OCI-LY1 (cell line): ENCODE results near the gene KCNE4.

ENCODE experiments used
- H2AFZ ChIP-seq: fragments of 200-600 bp; sonication (generic), shearing (Covaris generic); 2 replicates; pipeline ENCODE4 v1.6.0; 2014; ENCODE audit warnings: antibody characterized with exemption, mild to moderate bottlenecking, low read length
- H3F3A ChIP-seq: fragments of 200-600 bp; sonication (generic), shearing (Covaris generic); 2 replicates; pipeline ENCODE4 v1.6.0; 2014; ENCODE audit warnings: mild to moderate bottlenecking, antibody characterized with exemption, low read length, moderate library complexity; ENCODE audit not compliant: insufficient read depth
- H3K27ac ChIP-seq: fragments of 200-600 bp; sonication (generic); 2 replicates; pipeline ENCODE4 v1.5.1; 2014; ENCODE audit warnings: low read length, mixed run types, mild to moderate bottlenecking, low read depth; ENCODE audit not compliant: poor library complexity, severe bottlenecking
- H3K27me3 ChIP-seq: fragments of 200-600 bp; sonication (generic); 2 replicates; pipeline ENCODE4 v1.6.0; 2014; ENCODE audit warnings: antibody characterized with exemption, mild to moderate bottlenecking, low read length, moderate library complexity; ENCODE audit not compliant: insufficient read depth
- H3K36me3 ChIP-seq: fragments of 200-600 bp; sonication (generic); 2 replicates; pipeline ENCODE4 v1.6.1; 2014; ENCODE audit warnings: mild to moderate bottlenecking, antibody characterized with exemption, low read length, moderate library complexity, mixed read lengths; ENCODE audit not compliant: insufficient read depth
- H3K4me1 ChIP-seq: fragments of 200-600 bp; sonication (generic); 2 replicates; pipeline ENCODE4 v1.5.1; 2014; ENCODE audit warnings: mild to moderate bottlenecking, low read length, moderate library complexity; ENCODE audit not compliant: insufficient read depth, severe bottlenecking
- H3K4me2 ChIP-seq: fragments of 200-600 bp; sonication (generic), shearing (Covaris generic); 2 replicates; pipeline ENCODE4 v1.6.1; 2014; ENCODE audit warnings: low read length
- H3K4me3 ChIP-seq: fragments of 200-600 bp; sonication (generic); 2 replicates; pipeline ENCODE4 v1.5.1; 2014; ENCODE audit warnings: low read length, low read depth, mild to moderate bottlenecking, mixed read lengths; ENCODE audit not compliant: poor library complexity, severe bottlenecking
- H3K79me2 ChIP-seq: fragments of 200-600 bp; shearing (Covaris generic); 2 replicates; pipeline ENCODE4 v1.6.1; 2016; ENCODE audit warnings: mixed run types, low read length, mixed read lengths; ENCODE audit not compliant: insufficient read depth
- H3K9ac ChIP-seq: fragments of 200-600 bp; sonication (generic), shearing (Covaris generic); 2 replicates; pipeline ENCODE4 v1.6.1; 2014; ENCODE audit warnings: mild to moderate bottlenecking, low read length, mixed read lengths
- H3K9me2 ChIP-seq: fragments of 200-600 bp; sonication (generic), shearing (Covaris generic); 2 replicates; pipeline ENCODE4 v1.6.1; 2014; ENCODE audit warnings: low read depth, mild to moderate bottlenecking, low read length, mixed read lengths
- H3K9me3 ChIP-seq: fragments of 200-600 bp; shearing (Covaris generic); 2 replicates; pipeline ENCODE4 v1.6.1; 2014; ENCODE audit warnings: low read length, mixed read lengths
- H4K20me1 ChIP-seq: fragments of 200-600 bp; sonication (generic), shearing (Covaris generic); 2 replicates; pipeline ENCODE4 v1.6.0; 2016; ENCODE audit warnings: mild to moderate bottlenecking, low read length; ENCODE audit not compliant: insufficient read depth
- EZH2 ChIP-seq: fragments of 200-600 bp; sonication (generic), shearing (Covaris generic); IDR thresholded peaks from 2 replicates; pipeline ENCODE4 v1.8.0; 2017; ENCODE audit warnings: borderline replicate concordance, mixed run types, mild to moderate bottlenecking, antibody characterized with exemption, low read length, moderate library complexity, mixed read lengths
- TF ChIP-seq, protein P1 (sequence below): fragments of 200-600 bp; sonication (generic), shearing (Covaris generic); IDR thresholded peaks from 2 replicates; pipeline ENCODE4 v1.5.1; 2017; ENCODE audit warnings: mild to moderate bottlenecking, antibody characterized with exemption, low read length, moderate library complexity, mixed read lengths

Gene KCNE4

DNA sequence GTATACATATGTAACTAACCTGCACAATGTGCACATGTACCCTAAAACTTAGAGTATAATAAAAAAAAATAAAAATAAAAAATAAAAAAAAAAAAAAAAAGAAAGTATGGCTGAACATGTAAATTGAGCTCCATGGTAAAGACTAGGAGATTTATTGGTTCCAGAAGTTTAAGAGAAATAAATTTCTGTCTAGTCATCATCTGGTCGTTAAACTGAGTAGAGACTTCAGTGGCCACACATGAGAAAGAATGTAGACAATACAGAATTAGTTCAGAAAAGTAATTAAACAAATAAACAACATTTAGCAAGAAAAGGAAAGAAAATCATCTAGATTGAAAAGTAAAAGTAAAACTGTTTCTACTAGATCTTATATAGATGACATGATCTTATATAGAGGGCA is 12.4 kb upstream of the KCNE4 start:
- H3K27me3 ChIP-seq: no peaks in the 10 kb centered on the region
- no peaks in the 10 kb centered on the region for H3K36me3 ChIP-seq
- H3K9ac ChIP-seq: no peak overlapping the region
- TF ChIP-seq, protein P1, sequence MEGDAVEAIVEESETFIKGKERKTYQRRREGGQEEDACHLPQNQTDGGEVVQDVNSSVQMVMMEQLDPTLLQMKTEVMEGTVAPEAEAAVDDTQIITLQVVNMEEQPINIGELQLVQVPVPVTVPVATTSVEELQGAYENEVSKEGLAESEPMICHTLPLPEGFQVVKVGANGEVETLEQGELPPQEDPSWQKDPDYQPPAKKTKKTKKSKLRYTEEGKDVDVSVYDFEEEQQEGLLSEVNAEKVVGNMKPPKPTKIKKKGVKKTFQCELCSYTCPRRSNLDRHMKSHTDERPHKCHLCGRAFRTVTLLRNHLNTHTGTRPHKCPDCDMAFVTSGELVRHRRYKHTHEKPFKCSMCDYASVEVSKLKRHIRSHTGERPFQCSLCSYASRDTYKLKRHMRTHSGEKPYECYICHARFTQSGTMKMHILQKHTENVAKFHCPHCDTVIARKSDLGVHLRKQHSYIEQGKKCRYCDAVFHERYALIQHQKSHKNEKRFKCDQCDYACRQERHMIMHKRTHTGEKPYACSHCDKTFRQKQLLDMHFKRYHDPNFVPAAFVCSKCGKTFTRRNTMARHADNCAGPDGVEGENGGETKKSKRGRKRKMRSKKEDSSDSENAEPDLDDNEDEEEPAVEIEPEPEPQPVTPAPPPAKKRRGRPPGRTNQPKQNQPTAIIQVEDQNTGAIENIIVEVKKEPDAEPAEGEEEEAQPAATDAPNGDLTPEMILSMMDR: no peak
- TF ChIP-seq EZH2: no peak
- no peak overlapping the region for H2AFZ ChIP-seq
- H3K4me1 ChIP-seq: no peaks in the 10 kb centered on the region
- no peaks in the 10 kb centered on the region for H3K9me3 ChIP-seq
- no peak overlapping the region for H3K27ac ChIP-seq
- H4K20me1 ChIP-seq: no peaks in the 10 kb centered on the region
- H3K4me2 ChIP-seq: no peak overlapping the region
- H3F3A ChIP-seq: no peaks in the 10 kb centered on the region
- H3K9me2 ChIP-seq: no peaks in the 10 kb centered on the region
- no peak overlapping the region for H3K4me3 ChIP-seq
- no peaks in the 10 kb centered on the region for H3K79me2 ChIP-seq

- no peak overlapping the region for H3K27ac ChIP-seq
- no peaks in the 10 kb centered on the region for H3F3A ChIP-seq
- H3K4me2 ChIP-seq: no peak overlapping the region
- no peak overlapping the region for H3K4me3 ChIP-seq
- H3K9ac ChIP-seq: no peak overlapping the region
- no peak overlapping the region for H2AFZ ChIP-seq
- H3K4me1 ChIP-seq: no peaks in the 10 kb centered on the region
- H3K36me3 ChIP-seq: no peaks in the 10 kb centered on the region
- TF ChIP-seq, protein P1: no peak
- TF ChIP-seq EZH2: no peak
- no peaks in the 10 kb centered on the region for H3K9me3 ChIP-seq
- H3K79me2 ChIP-seq: no peaks in the 10 kb centered on the region
- H3K9me2 ChIP-seq: no peaks in the 10 kb centered on the region
- no peaks in the 10 kb centered on the region for H3K27me3 ChIP-seq
- no peaks in the 10 kb centered on the region for H4K20me1 ChIP-seq
These were observed 11.5 kb upstream of the KCNE4 start for GRCh38 chr2:223040527-223040926.

GRCh38 chr2:223041527-223042109 is 10.4 kb upstream of the KCNE4 start:
- Histone ChIP-seq H3K27ac (no peak overlapping the region), H3K9ac (no peak overlapping the region), H4K20me1 (no peaks in the 10 kb centered on the region), H3K4me2 (no peak overlapping the region), H2AFZ (no peak overlapping the region), H3K27me3 (no peaks in the 10 kb centered on the region), H3K79me2 (no peaks in the 10 kb centered on the region), H3K36me3 (no peaks in the 10 kb centered on the region), H3K9me3 (no peaks in the 10 kb centered on the region), H3K9me2 (no peaks in the 10 kb centered on the region), H3K4me3 (no peak overlapping the region), H3K4me1 (no peaks in the 10 kb centered on the region), H3F3A (no peaks in the 10 kb centered on the region)
- TF ChIP-seq, protein P1: no peak
- no peak for TF ChIP-seq EZH2
